Endometrial microvascular endothelial cells (primary cell): ENCODE data around the gene BRSK2. TPM values are rescaled to one million over a fixed set of nuclear protein-coding genes. Genes with fewer than 3 reads are reported as not detected.

Source experiments
- in situ Hi-C: cut with HindIII; loops from 2 replicates; pipeline ENCODE4 v1.10.0; 2017; ENCODE audit warnings: low sequenced_read_pairs, low pct_unique_long_range_greater_than_20kb; ENCODE audit errors: inconsistent ontology term
- total RNA-seq: library from RNA; depleted of rRNA; stranded (reverse); fragments of >200 nt; gene quantifications from one replicate; pipeline ENCODE4 v1.2.3, GENCODE V29; 2015; ENCODE audit errors: inconsistent ontology term

Gene BRSK2
- total RNA-seq, 1 donor from 2014 or later = not detected

- in situ Hi-C loops = no loop called here
These were observed 93.1 kb downstream of the BRSK2 start for GRCh38 chr11:1482581-1483444.

DNA sequence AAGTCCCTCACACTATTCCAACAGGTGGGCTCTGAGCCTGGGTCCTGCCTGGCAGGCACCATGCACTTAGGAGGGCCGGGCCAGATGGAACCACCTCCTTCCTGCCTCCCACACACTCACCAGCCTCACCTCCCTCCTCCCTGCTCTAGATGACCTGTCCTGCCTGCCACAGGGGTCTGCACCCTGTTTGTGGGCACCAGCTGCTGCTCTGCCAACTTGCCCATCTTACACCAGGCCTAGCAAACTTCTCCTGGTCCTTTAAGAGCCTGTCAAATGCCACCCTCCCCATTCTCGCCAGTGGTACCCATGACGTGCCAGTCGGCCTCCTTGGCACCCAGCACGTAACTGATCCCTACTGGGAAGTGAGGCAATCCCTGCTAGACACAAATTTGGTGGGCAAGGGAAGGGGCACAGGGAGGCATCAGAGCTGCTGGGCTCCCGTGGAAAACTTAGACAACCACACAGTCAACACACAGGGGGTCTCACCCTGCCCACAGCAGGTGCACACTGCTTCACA, 93.8 kb downstream of the BRSK2 start:
- in situ Hi-C loops = no loop called here

DNA sequence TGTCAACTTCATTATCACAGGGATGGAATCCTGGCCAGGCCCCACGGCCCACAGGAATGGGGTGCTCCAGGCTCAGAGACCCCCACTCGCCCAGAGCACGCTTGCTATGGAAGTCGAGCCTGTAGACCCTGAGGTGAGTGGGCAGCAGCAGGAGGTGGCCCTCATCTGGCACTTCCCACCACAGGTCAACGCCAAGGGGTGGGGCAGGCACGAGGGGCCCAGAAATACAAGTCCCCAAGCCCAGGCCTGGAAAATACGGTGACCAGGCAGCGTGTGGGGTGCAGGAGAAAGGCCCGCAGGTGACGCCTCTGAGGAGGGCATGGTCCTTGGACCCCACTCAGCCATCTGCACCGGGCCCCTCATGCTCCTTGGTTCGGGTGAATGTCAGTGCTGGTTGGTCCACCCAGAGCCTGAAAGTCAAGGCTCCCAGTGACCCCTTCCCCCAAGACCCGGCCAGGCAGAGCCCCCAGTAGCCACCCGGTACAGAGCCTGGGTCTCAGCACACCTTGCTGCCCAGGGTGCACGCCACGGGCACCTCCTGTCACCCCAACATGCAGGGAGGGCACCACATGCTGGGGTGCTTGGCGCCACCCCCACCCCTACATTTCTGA, 94.4 kb downstream of the BRSK2 start:
- in situ Hi-C loops = no loop called here

- in situ Hi-C loops = no loop called here
These were observed 95.2 kb downstream of the BRSK2 start for GRCh38 chr11:1484695-1485503.

DNA sequence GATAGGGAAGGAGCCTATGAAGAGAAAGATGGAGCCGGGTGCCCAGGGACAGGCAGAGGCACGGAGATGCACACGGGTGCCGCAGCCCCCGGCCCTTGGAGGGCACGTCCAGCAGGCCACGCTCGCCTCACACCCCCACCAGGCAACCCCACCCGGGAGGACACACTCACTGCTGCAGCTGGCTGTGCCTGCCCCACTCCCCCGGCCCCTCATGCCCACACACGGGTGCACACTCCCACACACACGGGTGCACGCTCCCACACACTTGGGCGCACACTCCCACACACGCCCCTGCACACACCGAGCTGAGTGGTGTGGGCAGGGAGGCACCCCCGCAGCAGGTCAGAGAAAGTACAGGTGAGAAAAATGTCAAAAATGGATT, 95.8 kb downstream of the BRSK2 start:
- in situ Hi-C loops = no loop called here

DNA sequence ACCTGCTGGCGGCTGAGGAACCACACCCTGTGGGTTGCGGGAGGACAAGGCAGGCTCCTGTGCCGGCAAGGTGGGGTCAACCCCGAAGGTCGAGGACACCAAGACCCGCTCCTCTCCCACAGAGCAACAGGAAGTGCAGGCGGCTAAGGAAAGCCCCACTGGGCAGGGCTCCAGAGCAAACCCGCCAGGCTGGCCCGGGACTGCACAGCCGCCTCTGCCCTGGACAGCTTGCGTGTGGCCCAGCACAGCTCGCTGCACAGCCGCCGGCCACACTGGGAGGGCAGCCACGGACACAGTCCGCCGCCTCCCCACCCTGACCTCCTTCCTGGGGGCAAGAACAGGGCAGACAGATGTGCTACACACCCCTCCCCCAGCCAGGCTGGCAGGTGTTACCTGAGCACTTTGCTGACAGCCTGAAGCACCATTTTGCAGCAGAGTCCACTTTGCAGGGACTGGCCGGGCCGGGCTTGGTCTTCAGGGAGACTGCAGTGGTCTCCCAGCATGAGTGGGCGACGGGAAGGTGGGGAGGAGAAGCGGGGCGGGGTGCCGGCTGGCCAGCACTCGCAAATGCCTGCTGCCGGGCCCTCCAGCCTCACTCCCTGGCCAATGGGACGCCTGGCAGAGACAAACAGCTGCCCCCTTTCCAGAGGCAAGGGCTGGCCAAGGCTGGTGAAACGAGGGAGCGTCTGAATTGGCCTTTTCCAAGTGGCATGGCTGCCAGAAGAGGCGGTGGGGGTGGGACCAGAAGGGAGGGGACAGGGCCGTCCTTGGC, 96.5 kb downstream of the BRSK2 start, which contains the start of gene MOB2:
Gene MOB2, minus strand, starts transcription at position 726 of the 772 bp plus-strand sequence. Its CDS starts 223 bp downstream, at position 503.
- in situ Hi-C loops = no loop called here

DNA sequence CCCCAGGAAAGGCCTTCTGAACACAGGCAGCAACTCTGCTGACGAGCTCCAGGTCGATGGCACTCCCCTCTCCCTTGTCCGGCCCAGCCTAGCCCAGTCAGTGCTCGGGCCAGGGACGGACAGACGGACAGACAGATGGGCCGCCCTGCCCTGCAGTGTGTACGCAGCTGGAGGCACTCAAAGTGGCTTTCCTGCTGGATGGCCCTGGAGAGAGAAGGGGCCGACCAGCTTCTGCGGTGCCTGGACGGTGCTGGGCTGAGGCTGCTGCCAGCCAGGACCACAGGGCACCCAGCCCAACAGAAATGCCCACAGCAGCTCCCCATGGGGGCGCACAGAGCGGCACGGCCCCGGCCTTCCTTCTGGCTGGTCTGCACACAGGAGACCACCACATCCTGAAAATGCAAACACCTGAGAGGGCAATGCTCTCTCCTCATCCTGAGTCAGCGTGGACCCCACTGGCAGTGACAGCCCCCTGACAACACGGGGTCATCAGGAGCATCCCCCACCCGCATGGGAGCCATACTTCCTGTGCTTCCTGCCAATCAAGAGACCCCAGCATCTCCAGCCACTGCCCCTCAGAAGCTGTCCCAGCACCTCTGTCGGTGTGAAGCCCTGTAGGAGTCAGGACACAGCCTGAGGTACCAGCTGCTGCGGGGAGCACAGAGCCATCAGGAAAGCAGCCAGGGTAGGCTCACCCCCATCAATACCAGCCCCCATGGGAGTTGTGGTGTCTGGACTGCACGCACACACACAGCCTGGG, 97.5 kb downstream of the BRSK2 start:
- in situ Hi-C loops = no loop called here

DNA sequence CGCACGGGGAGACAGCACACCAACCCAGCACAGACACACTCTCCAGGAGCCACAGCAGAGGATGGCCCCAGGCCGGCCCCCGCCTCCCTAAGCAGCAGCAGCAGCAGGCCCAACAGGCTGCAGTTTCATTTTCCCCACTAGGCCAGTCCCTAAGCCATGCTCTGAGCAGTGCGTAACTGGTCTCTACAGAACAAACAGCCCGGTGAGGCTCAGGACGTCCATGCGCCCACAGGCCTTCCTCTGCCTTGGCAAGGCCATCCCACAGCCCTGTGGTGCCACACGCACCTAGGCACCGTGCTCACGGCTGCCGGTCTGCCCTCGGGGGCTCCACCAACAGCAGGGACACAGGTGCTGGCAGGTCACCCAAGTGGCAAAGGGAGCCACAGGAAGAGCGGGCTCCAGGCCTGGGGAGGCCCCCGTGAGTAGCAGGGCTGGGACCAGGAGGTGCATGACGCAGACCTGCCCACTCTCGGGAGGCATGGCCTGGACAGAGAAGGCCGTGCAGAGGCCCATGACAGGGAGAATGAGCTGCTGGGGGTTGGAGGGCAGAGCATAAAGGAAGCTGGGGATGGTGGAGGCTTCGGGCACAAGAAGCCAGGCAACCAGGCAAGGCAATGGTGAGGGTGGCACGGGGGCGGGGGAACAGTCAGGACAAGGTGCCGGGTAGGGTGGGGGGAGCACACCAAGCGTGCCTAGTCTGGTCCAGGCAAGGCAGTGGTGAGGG, 98.3 kb downstream of the BRSK2 start:
- in situ Hi-C loops = no loop called here

- in situ Hi-C loops = no loop called here
These were observed 98.9 kb downstream of the BRSK2 start for GRCh38 chr11:1488575-1489180.

DNA sequence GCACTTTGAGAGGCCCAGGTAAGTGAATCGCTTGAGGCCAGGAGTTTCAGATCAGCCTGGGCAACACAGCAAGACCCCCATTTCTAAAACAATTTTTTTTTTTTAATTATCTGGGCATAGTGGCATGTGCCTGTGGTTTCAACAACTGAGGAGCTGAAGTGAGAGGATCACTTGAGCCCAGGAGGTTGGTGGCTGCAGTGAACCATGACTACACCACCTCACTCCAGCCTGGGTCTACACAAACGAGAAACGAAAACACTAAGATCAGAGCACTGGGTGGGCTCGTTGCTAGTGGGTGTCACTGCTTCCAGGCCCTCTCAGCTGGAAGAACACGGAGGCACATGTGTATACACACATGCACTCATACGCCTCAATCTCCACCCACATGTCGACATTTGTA, 100.9 kb downstream of the BRSK2 start:
- in situ Hi-C loops = no loop called here

DNA sequence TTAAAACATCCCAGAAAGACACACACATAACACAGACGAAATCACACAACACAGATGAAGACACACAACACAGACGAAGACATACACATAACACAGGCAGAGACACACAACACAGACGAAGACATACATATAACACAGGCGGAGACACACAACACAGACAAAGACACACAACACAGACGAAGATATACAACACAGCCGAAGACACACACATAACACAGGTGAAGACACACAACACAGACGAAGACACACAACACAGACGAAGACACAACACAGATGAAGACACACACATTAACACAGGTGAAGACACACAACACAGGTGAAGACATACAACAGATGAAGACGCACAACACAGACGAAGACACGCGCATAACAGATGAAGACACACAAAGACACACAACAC, 101.6 kb downstream of the BRSK2 start:
- in situ Hi-C loops = no loop called here

GRCh38 chr11:1493650-1494244, 104.0 kb downstream of the BRSK2 start:
- in situ Hi-C loops = no loop called here

GRCh38 chr11:1494650-1495049, 104.9 kb downstream of the BRSK2 start:
- in situ Hi-C loops = no loop called here

- in situ Hi-C loops = no loop called here
These were observed 106.5 kb downstream of the BRSK2 start for GRCh38 chr11:1496091-1496760.

- in situ Hi-C loops = no loop called here
These were observed 107.0 kb downstream of the BRSK2 start for GRCh38 chr11:1496761-1497095.

- in situ Hi-C loops = no loop called here
These were observed 107.9 kb downstream of the BRSK2 start for GRCh38 chr11:1497600-1497999.
